ENCODE data around the gene SNAPC5.
"Not testable (repeated sequence)": the region's sequence is repeated elsewhere in the genome, so short reads cannot be mapped to it uniquely, and the experiment has no call there.

- not testable (repeated sequence) for TF ChIP-seq CTCF (IDR thresholded peaks at IDR 0.05 in 2 of 3, conservative IDR thresholded peaks at IDR 0.05 in 1 of 3; ENCODE audit: control insufficient read depth in 2 of 3, extremely low read depth in 1 of 3, insufficient read depth in 1 of 3, low read depth in 3 of 3, low read length in 3 of 3); POLR2A (IDR thresholded peaks at IDR 0.05; ENCODE audit: low read depth, low read length); SIX5 (IDR thresholded peaks at IDR 0.05; ENCODE audit: low read depth, low read length, severe bottlenecking); NRF1 (conservative IDR thresholded peaks at IDR 0.05; ENCODE audit: low read depth, low read length); FOS (IDR thresholded peaks at IDR 0.05; ENCODE audit: borderline replicate concordance, extremely low read depth, insufficient read length); ZNF24 (IDR thresholded peaks at IDR 0.05)
Observed at GRCh38 chr15:66467162-66468040, 30.2 kb downstream of the SNAPC5 start.

All from GM12878 (cell line).